HEK293 (cell line): ENCODE results near the gene PRDX2.

Source experiments
- ELK4 ChIP-seq: IDR thresholded peaks from 2 replicates; pipeline ENCODE4 v1.6.1; 2011; ENCODE audit warnings: mild to moderate bottlenecking, low read depth, low read length, borderline replicate concordance
- HOXA7 ChIP-seq: sonication (generic); formaldehyde crosslinking; IDR thresholded peaks from 2 replicates; pipeline ENCODE4 v1.8.1; 2022; ENCODE audit warnings: missing genetic modification reagents, borderline replicate concordance
- IKZF3 ChIP-seq: fragments of 450-650 bp; IDR thresholded peaks from 2 replicates; pipeline ENCODE4 v1.5.0; 2018; ENCODE audit warnings: missing biosample characterization, mild to moderate bottlenecking, missing genetic modification characterization, moderate library complexity
- KLF1 ChIP-seq: fragments of 450-650 bp; formaldehyde crosslinking; IDR thresholded peaks from 2 replicates; pipeline ENCODE4 v1.5.1; 2016; ENCODE audit warnings: missing biosample characterization, missing genetic modification characterization
- KLF16 ChIP-seq: fragments of 450-650 bp; formaldehyde crosslinking; IDR thresholded peaks from 2 replicates; pipeline ENCODE4 v1.5.1; 2017; ENCODE audit warnings: missing biosample characterization, missing genetic modification characterization
- KLF7 ChIP-seq: fragments of 450-650 bp; formaldehyde crosslinking; IDR thresholded peaks from 2 replicates; pipeline ENCODE4 v1.5.1; 2016; ENCODE audit warnings: missing biosample characterization, missing genetic modification characterization, borderline replicate concordance
- PATZ1 ChIP-seq: fragments of 450-650 bp; formaldehyde crosslinking; IDR thresholded peaks from 2 replicates; pipeline ENCODE4 v1.5.1; 2016; ENCODE audit warnings: missing biosample characterization, missing genetic modification characterization
- SALL2 ChIP-seq: fragments of 450-650 bp; formaldehyde crosslinking; IDR thresholded peaks from 2 replicates; pipeline ENCODE4 v1.5.0; 2017; ENCODE audit warnings: missing biosample characterization, mild to moderate bottlenecking, missing genetic modification characterization, borderline replicate concordance
- SCRT2 ChIP-seq: fragments of 450-650 bp; formaldehyde crosslinking; IDR thresholded peaks from 2 replicates; pipeline ENCODE4 v1.5.1; 2016; ENCODE audit warnings: missing biosample characterization, missing genetic modification characterization
- SP3 ChIP-seq: fragments of 450-650 bp; formaldehyde crosslinking; IDR thresholded peaks from 2 replicates; pipeline ENCODE4 v1.5.1; 2016; ENCODE audit warnings: missing biosample characterization, missing genetic modification characterization
- WT1 ChIP-seq: fragments of 450-650 bp; formaldehyde crosslinking; IDR thresholded peaks from 2 replicates; pipeline ENCODE4 v1.5.1; 2016; ENCODE audit warnings: missing biosample characterization, missing genetic modification characterization
- ZBTB48 ChIP-seq: fragments of 450-650 bp; formaldehyde crosslinking; IDR thresholded peaks from 2 replicates; pipeline ENCODE4 v1.5.1; 2016; ENCODE audit warnings: missing biosample characterization, missing genetic modification characterization
- ZFHX2 ChIP-seq: fragments of 450-650 bp; formaldehyde crosslinking; conservative IDR thresholded peaks from 2 replicates; pipeline ENCODE4 v1.5.1; 2016; ENCODE audit warnings: missing biosample characterization, missing genetic modification characterization
- ZFP37 ChIP-seq: fragments of 450-650 bp; formaldehyde crosslinking; IDR thresholded peaks from 2 replicates; pipeline ENCODE4 v1.5.1; 2016; ENCODE audit warnings: missing biosample characterization, missing genetic modification characterization
- ZNF121 ChIP-seq: fragments of 450-650 bp; formaldehyde crosslinking; IDR thresholded peaks from 2 replicates; pipeline ENCODE4 v1.5.1; 2016; ENCODE audit warnings: missing biosample characterization, missing genetic modification characterization
- ZNF133 ChIP-seq: fragments of 450-650 bp; formaldehyde crosslinking; IDR thresholded peaks from 2 replicates; pipeline ENCODE4 v1.5.1; 2016; ENCODE audit warnings: missing biosample characterization, missing genetic modification characterization
- ZNF140 ChIP-seq: fragments of 450-650 bp; formaldehyde crosslinking; IDR thresholded peaks from 2 replicates; pipeline ENCODE4 v1.5.1; 2016; ENCODE audit warnings: missing biosample characterization, missing genetic modification characterization
- ZNF223 ChIP-seq: fragments of 450-650 bp; formaldehyde crosslinking; IDR thresholded peaks from 2 replicates; pipeline ENCODE4 v1.5.1; 2016; ENCODE audit warnings: missing biosample characterization, missing genetic modification characterization
- ZNF266 ChIP-seq: fragments of 450-650 bp; formaldehyde crosslinking; IDR thresholded peaks from 2 replicates; pipeline ENCODE4 v1.5.1; 2016; ENCODE audit warnings: missing biosample characterization, missing genetic modification characterization, low read depth
- ZNF302 ChIP-seq: fragments of 450-650 bp; formaldehyde crosslinking; IDR thresholded peaks from 2 replicates; pipeline ENCODE4 v1.5.1; 2016; ENCODE audit warnings: missing biosample characterization, missing genetic modification characterization, low read depth
- ZNF335 ChIP-seq: fragments of 450-650 bp; formaldehyde crosslinking; conservative IDR thresholded peaks from 2 replicates; pipeline ENCODE4 v1.5.1; 2016; ENCODE audit warnings: missing biosample characterization, missing genetic modification characterization
- ZNF37A ChIP-seq: fragments of 450-650 bp; IDR thresholded peaks from 2 replicates; pipeline ENCODE4 v1.5.1; 2018; ENCODE audit warnings: missing biosample characterization, missing genetic modification characterization
- ZNF394 ChIP-seq: fragments of 450-650 bp; formaldehyde crosslinking; IDR thresholded peaks from 2 replicates; pipeline ENCODE4 v1.5.1; 2016; ENCODE audit warnings: missing biosample characterization, missing genetic modification characterization, mild to moderate bottlenecking, moderate library complexity, borderline replicate concordance
- ZNF514 ChIP-seq: fragments of 450-650 bp; formaldehyde crosslinking; IDR thresholded peaks from 2 replicates; pipeline ENCODE4 v1.5.1; 2016; ENCODE audit warnings: missing biosample characterization, missing genetic modification characterization
- ZNF521 ChIP-seq: fragments of 450-650 bp; formaldehyde crosslinking; IDR thresholded peaks from 2 replicates; pipeline ENCODE4 v1.5.1; 2017; ENCODE audit warnings: missing biosample characterization, mild to moderate bottlenecking, missing genetic modification characterization
- ZNF530 ChIP-seq: fragments of 450-650 bp; formaldehyde crosslinking; IDR thresholded peaks from 2 replicates; pipeline ENCODE4 v1.5.1; 2016; ENCODE audit warnings: low read depth, missing biosample characterization, missing genetic modification characterization
- ZNF571 ChIP-seq: fragments of 450-650 bp; formaldehyde crosslinking; IDR thresholded peaks from 2 replicates; pipeline ENCODE4 v1.5.0; 2017; ENCODE audit warnings: missing biosample characterization, missing genetic modification characterization
- ZNF660 ChIP-seq: fragments of 450-650 bp; IDR thresholded peaks from 2 replicates; pipeline ENCODE4 v1.5.1; 2018; ENCODE audit warnings: missing biosample characterization, mild to moderate bottlenecking, missing genetic modification characterization
- ZNF707 ChIP-seq: fragments of 450-650 bp; formaldehyde crosslinking; IDR thresholded peaks from 2 replicates; pipeline ENCODE4 v1.5.1; 2016; ENCODE audit warnings: missing biosample characterization, missing genetic modification characterization
- TF ChIP-seq, protein P1 (sequence below): fragments of 450-650 bp; formaldehyde crosslinking; IDR thresholded peaks from 2 replicates; pipeline ENCODE4; 2016; ENCODE audit warnings: missing biosample characterization, missing genetic modification characterization
- TF ChIP-seq, protein P2 (sequence below): fragments of 450-650 bp; formaldehyde crosslinking; IDR thresholded peaks from 2 replicates; pipeline ENCODE4 v1.5.1; 2016; ENCODE audit warnings: missing biosample characterization, missing genetic modification characterization, borderline replicate concordance

PRDX2 gene

GRCh38 chr19:12840091-12841079 is 38.8 kb upstream of the PRDX2 start (continued):
- no peak for TF ChIP-seq ELK4
- no peak for TF ChIP-seq HOXA7 (CRISPR knock-in tag)
- peak; percentile 83 for TF ChIP-seq ZNF223 (tag by site-specific recombination)
- TF ChIP-seq ZNF530 (tag by site-specific recombination): no peak
- TF ChIP-seq WT1 (tag by site-specific recombination): no peak
- TF ChIP-seq ZNF133 (tag by site-specific recombination): no peak
- TF ChIP-seq ZNF121 (tag by site-specific recombination): no peak
- TF ChIP-seq, protein P1, sequence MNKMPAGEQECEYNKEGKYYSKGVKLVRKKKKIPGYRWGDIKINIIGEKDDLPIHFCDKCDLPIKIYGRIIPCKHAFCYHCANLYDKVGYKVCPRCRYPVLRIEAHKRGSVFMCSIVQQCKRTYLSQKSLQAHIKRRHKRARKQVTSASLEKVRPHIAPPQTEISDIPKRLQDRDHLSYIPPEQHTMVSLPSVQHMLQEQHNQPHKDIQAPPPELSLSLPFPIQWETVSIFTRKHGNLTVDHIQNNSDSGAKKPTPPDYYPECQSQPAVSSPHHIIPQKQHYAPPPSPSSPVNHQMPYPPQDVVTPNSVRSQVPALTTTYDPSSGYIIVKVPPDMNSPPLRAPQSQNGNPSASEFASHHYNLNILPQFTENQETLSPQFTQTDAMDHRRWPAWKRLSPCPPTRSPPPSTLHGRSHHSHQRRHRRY: no peak
- TF ChIP-seq ZFHX2: peak; percentile 65; the same call in 1 of the 2 replicates
- TF ChIP-seq ZNF571 (tag by site-specific recombination): no peak
- peak; percentile 94 for TF ChIP-seq KLF1 (tag by site-specific recombination)
- TF ChIP-seq, protein P2, sequence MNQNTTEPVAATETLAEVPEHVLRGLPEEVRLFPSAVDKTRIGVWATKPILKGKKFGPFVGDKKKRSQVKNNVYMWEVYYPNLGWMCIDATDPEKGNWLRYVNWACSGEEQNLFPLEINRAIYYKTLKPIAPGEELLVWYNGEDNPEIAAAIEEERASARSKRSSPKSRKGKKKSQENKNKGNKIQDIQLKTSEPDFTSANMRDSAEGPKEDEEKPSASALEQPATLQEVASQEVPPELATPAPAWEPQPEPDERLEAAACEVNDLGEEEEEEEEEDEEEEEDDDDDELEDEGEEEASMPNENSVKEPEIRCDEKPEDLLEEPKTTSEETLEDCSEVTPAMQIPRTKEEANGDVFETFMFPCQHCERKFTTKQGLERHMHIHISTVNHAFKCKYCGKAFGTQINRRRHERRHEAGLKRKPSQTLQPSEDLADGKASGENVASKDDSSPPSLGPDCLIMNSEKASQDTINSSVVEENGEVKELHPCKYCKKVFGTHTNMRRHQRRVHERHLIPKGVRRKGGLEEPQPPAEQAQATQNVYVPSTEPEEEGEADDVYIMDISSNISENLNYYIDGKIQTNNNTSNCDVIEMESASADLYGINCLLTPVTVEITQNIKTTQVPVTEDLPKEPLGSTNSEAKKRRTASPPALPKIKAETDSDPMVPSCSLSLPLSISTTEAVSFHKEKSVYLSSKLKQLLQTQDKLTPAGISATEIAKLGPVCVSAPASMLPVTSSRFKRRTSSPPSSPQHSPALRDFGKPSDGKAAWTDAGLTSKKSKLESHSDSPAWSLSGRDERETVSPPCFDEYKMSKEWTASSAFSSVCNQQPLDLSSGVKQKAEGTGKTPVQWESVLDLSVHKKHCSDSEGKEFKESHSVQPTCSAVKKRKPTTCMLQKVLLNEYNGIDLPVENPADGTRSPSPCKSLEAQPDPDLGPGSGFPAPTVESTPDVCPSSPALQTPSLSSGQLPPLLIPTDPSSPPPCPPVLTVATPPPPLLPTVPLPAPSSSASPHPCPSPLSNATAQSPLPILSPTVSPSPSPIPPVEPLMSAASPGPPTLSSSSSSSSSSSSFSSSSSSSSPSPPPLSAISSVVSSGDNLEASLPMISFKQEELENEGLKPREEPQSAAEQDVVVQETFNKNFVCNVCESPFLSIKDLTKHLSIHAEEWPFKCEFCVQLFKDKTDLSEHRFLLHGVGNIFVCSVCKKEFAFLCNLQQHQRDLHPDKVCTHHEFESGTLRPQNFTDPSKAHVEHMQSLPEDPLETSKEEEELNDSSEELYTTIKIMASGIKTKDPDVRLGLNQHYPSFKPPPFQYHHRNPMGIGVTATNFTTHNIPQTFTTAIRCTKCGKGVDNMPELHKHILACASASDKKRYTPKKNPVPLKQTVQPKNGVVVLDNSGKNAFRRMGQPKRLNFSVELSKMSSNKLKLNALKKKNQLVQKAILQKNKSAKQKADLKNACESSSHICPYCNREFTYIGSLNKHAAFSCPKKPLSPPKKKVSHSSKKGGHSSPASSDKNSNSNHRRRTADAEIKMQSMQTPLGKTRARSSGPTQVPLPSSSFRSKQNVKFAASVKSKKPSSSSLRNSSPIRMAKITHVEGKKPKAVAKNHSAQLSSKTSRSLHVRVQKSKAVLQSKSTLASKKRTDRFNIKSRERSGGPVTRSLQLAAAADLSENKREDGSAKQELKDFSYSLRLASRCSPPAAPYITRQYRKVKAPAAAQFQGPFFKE (tag by site-specific recombination): no peak
- TF ChIP-seq ZNF394 (tag by site-specific recombination): no peak
- TF ChIP-seq ZNF266 (tag by site-specific recombination): no peak
- no peak for TF ChIP-seq ZNF37A (tag by site-specific recombination)
- TF ChIP-seq ZNF521: no peak
- no peak for TF ChIP-seq ZNF707 (tag by site-specific recombination)
- TF ChIP-seq KLF16 (tag by site-specific recombination): 0 out of 2 replicates have a peak, but pooled peaks have one; percentile 21
- no peak for TF ChIP-seq ZNF302 (tag by site-specific recombination)
- TF ChIP-seq SP3 (tag by site-specific recombination): peak; percentile 85
- no peak for TF ChIP-seq ZNF660 (tag by site-specific recombination)
- no peak for TF ChIP-seq ZFP37 (tag by site-specific recombination)
- TF ChIP-seq ZNF335: no peak
- 0 out of 2 replicates have a peak, but pooled peaks have one; percentile 36 for TF ChIP-seq PATZ1 (tag by site-specific recombination)
- no peak for TF ChIP-seq ZNF140 (tag by site-specific recombination)
- no peak for TF ChIP-seq SCRT2 (tag by site-specific recombination)
- TF ChIP-seq SALL2 (tag by site-specific recombination): no peak
- no peak for TF ChIP-seq ZNF514 (tag by site-specific recombination)
- no peak for TF ChIP-seq IKZF3
- TF ChIP-seq ZBTB48: no peak
- no peak for TF ChIP-seq KLF7 (tag by site-specific recombination)
